ENCODE data around the gene SMCO4. TPM values are rescaled to one million over a fixed set of nuclear protein-coding genes. Genes with fewer than 3 reads are reported as not detected.

SMCO4 gene
- total RNA-seq, 1 donor from 2014 or later: 35.1 TPM

DNA sequence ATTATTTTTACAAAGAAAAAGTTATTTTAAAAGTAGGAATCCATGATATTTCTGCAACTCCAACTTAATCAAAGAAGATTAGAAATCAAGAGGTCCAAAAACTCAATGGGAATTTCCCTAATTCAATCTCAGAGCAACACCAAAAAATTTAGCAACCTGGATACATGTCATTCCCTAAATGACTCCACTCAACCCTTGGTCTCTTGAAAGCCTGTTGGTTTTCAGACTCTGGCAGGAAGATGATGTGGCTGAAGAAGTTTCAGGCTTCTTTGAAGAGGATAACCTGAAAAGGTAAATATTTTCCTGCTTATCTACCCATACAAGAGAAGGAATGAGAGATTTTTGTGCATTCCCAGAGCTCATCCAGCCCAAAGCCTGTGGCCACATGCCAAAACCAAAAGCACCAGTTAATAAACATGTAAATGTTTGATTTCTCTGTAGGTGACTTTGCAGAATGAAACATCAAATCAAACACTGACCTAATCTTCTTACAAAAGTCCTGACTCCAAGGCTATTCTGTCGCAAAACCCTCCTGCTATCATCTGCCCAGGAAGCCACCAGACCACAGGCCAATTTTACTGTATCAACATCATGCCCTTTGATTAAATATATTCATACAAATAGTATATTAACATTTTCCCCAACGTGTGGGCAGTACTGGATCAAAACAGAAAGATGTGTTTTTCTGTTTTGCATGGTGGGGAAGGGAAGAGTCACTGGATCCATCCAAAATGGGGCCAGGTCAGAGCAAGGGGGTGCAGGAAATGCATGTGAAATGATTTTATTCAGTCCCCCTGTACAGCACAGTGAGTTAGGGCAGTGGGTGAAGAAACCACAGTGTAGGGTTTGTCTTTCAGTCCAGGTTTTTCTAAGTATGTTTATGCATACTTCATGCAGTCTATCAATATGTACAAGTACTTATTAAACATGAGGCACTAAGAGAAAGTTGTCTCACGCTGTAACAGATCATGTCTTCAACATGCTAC is 38.8 kb downstream of the SMCO4 start:
- Mint-ChIP-seq H3K27ac (no peak overlapping the region), H3K27me3 (ENCODE audit: insufficient read depth, low read depth) (peaks cover 2% of the 10 kb centered on the region), H3K4me1 (peaks cover 14% of the 10 kb centered on the region), H3K4me3 (no peak overlapping the region), H3K36me3 (peaks cover 36% of the 10 kb centered on the region), H3K9me3 (peaks cover 13% of the 10 kb centered on the region)
- no peak overlapping the region for H3K4me3 ChIP-seq
- H3K4me2 ChIP-seq: no peak overlapping the region
- no peak for DNase-seq (ENCODE audit: low spot score)
- no peak for TF ChIP-seq EZH2phosphoT487 (IDR thresholded peaks at IDR 0.05)
- no peak for TF ChIP-seq EZH2 (IDR thresholded peaks at IDR 0.05)
- no peak for TF ChIP-seq CTCF (IDR thresholded peaks at IDR 0.05)
- H3K27me3 ChIP-seq: no peaks in the 10 kb centered on the region
- H3K4me1 ChIP-seq: peaks cover 6% of the 10 kb centered on the region
- no peak overlapping the region for H3K27ac ChIP-seq
- H3K36me3 ChIP-seq: no peaks in the 10 kb centered on the region
- H4K20me1 ChIP-seq (ENCODE audit: low read depth): no peaks in the 10 kb centered on the region
- H3K79me2 ChIP-seq (ENCODE audit: low read depth): peaks cover 7% of the 10 kb centered on the region
- no peak overlapping the region for H2AFZ ChIP-seq (replicated peaks)
- H3K9me3 ChIP-seq (ENCODE audit: low read depth): no peaks in the 10 kb centered on the region
- H3F3A ChIP-seq (ENCODE audit: low read depth): no peaks in the 10 kb centered on the region
- no peak overlapping the region for H3K9ac ChIP-seq

DNA sequence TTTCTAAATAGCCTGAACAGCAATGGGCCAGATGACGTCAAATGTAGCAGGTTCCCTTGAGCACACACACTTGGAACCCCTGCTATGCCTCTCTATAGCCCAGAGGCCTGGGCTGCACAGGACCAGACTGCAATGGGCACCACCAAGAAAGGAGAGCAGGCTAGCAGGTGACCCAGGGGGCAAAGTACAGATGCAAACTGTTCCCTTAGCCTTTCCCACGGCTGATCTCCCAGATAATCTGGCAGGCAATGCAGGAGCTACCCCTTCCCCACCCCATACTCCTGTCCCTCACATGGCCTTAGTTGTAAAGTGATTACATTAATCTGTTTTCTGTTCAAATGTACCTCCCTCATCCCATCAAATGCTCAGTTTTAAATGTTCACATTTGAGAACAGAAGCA is 41.3 kb downstream of the SMCO4 start:
- H3K4me1 Mint-ChIP-seq: peaks cover 23% of the 10 kb centered on the region

DNA sequence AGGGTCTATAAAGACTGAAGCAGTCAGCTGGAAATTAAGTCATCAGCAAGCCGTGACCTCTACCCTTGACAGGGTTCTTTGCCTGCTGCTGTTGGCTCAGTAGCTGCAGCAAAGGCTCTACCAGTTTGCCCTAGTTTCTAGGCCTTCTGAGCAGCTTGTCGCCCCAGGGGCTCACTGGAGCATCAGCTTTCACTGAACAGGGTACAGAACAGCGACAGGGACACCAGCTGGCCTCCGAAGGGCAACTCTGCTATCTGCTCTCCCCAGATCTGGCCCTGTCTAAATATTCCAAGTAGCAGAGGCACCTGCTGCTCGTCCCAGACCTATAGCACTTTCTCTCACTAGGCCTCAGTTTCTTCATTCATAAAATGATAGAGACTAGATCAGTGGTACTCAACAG is 42.4 kb downstream of the SMCO4 start:
- Mint-ChIP-seq H3K9me3 (peaks cover 4% of the 10 kb centered on the region), H3K27ac (no peak overlapping the region), H3K36me3 (peaks cover 29% of the 10 kb centered on the region), H3K4me1 (peaks cover 23% of the 10 kb centered on the region), H3K27me3 (ENCODE audit: insufficient read depth, low read depth) (peaks cover 2% of the 10 kb centered on the region), H3K4me3 (no peak overlapping the region)
- no peaks in the 10 kb centered on the region for H3K9me3 ChIP-seq (ENCODE audit: low read depth)
- H2AFZ ChIP-seq (replicated peaks): no peak overlapping the region
- H3K27me3 ChIP-seq: no peaks in the 10 kb centered on the region
- no peaks in the 10 kb centered on the region for H3K36me3 ChIP-seq
- H3F3A ChIP-seq (ENCODE audit: low read depth): peaks cover 4% of the 10 kb centered on the region
- H3K4me2 ChIP-seq: no peak overlapping the region
- H3K4me3 ChIP-seq: no peak overlapping the region
- H3K4me1 ChIP-seq: peaks cover 20% of the 10 kb centered on the region
- H4K20me1 ChIP-seq (ENCODE audit: low read depth): peaks cover 3% of the 10 kb centered on the region
- H3K27ac ChIP-seq: no peak overlapping the region
- TF ChIP-seq CTCF (IDR thresholded peaks at IDR 0.05) (no peak), EZH2 (IDR thresholded peaks at IDR 0.05) (no peak), EZH2phosphoT487 (IDR thresholded peaks at IDR 0.05) (no peak)
- no peak for DNase-seq (ENCODE audit: low spot score)
- no peak overlapping the region for H3K9ac ChIP-seq
- H3K79me2 ChIP-seq (ENCODE audit: low read depth): peaks cover 3% of the 10 kb centered on the region

More for the DNA sequence above, 41.3 kb downstream of the SMCO4 start:
- Histone ChIP-seq H3K9me3 (ENCODE audit: low read depth) (no peaks in the 10 kb centered on the region), H3K4me1 (peaks cover 20% of the 10 kb centered on the region), H3K4me2 (no peak overlapping the region), H3F3A (ENCODE audit: low read depth) (peaks cover 4% of the 10 kb centered on the region), H3K36me3 (no peaks in the 10 kb centered on the region), H3K79me2 (ENCODE audit: low read depth) (peaks cover 3% of the 10 kb centered on the region), H3K27ac (no peak overlapping the region), H3K27me3 (no peaks in the 10 kb centered on the region), H2AFZ (replicated peaks) (no peak overlapping the region), H3K4me3 (no peak overlapping the region), H4K20me1 (ENCODE audit: low read depth) (peaks cover 3% of the 10 kb centered on the region), H3K9ac (no peak overlapping the region)
- Mint-ChIP-seq H3K4me3 (no peak overlapping the region), H3K27me3 (ENCODE audit: insufficient read depth, low read depth) (peaks cover 4% of the 10 kb centered on the region), H3K9me3 (peaks cover 4% of the 10 kb centered on the region), H3K36me3 (peaks cover 26% of the 10 kb centered on the region), H3K27ac (no peak overlapping the region)
- TF ChIP-seq EZH2 (IDR thresholded peaks at IDR 0.05) (no peak), CTCF (IDR thresholded peaks at IDR 0.05) (no peak), EZH2phosphoT487 (IDR thresholded peaks at IDR 0.05) (no peak)
- DNase-seq (ENCODE audit: low spot score): no peak
